Stimulated activated naive CD8-positive, alpha-beta T cell treated with anti-CD3 and anti-CD28 coated beads, Interleukin-15, Interleukin-2, amounts not matched to agents 100 ng/mL and 50 ng/mL, for 24 hours (primary cell): Measurements from ENCODE around the gene CDKN2B.

Source experiments
- H3K27ac Mint-ChIP-seq: one replicate; pipeline ENCODE4 v1.8.0; 2021; ENCODE audit warnings: mild to moderate bottlenecking, mixed read lengths
- H3K27me3 Mint-ChIP-seq: one replicate; pipeline ENCODE4 v1.8.0; 2021; ENCODE audit warnings: mixed read lengths
- H3K36me3 Mint-ChIP-seq: one replicate; pipeline ENCODE4 v1.8.0; 2021; ENCODE audit warnings: low read depth, mixed read lengths
- H3K4me1 Mint-ChIP-seq: one replicate; pipeline ENCODE4 v1.8.0; 2021; ENCODE audit warnings: low read depth, mixed read lengths
- H3K4me3 Mint-ChIP-seq: one replicate; pipeline ENCODE4 v1.8.0; 2021; ENCODE audit warnings: mild to moderate bottlenecking, mixed read lengths
- H3K9me3 Mint-ChIP-seq: one replicate; pipeline ENCODE4 v1.8.0; 2021; ENCODE audit warnings: mixed read lengths

CDKN2B gene

GRCh38 chr9:22010866-22011625, 1.9 kb upstream of the CDKN2B start:
- Mint-ChIP-seq H3K36me3 (no peaks in the 10 kb centered on the region), H3K9me3 (no peaks in the 10 kb centered on the region), H3K4me1 (peaks cover 5% of the 10 kb centered on the region), H3K27ac (no peak overlapping the region), H3K4me3 (no peak overlapping the region), H3K27me3 (peaks cover 39% of the 10 kb centered on the region)

GRCh38 chr9:22009506-22009867, 382 bp upstream of the CDKN2B start:
- Mint-ChIP-seq H3K27ac (no peak overlapping the region), H3K27me3 (peaks cover 53% of the 10 kb centered on the region), H3K36me3 (no peaks in the 10 kb centered on the region), H3K4me1 (peaks cover 16% of the 10 kb centered on the region), H3K4me3 (peak overlapping the region; percentile 80), H3K9me3 (no peaks in the 10 kb centered on the region)

GRCh38 chr9:22008384-22008716, 755 bp downstream of the CDKN2B start:
- Mint-ChIP-seq H3K9me3 (no peaks in the 10 kb centered on the region), H3K27me3 (peaks cover 63% of the 10 kb centered on the region), H3K4me1 (peaks cover 16% of the 10 kb centered on the region), H3K27ac (no peak overlapping the region), H3K4me3 (peak overlapping the region; percentile 80), H3K36me3 (no peaks in the 10 kb centered on the region)

- H3K9me3 Mint-ChIP-seq: no peaks in the 10 kb centered on the region
- H3K27me3 Mint-ChIP-seq: peaks cover 85% of the 10 kb centered on the region
- H3K4me1 Mint-ChIP-seq: peaks cover 16% of the 10 kb centered on the region
- H3K4me3 Mint-ChIP-seq: peak overlapping the region; percentile 34
- no peaks in the 10 kb centered on the region for H3K36me3 Mint-ChIP-seq
- H3K27ac Mint-ChIP-seq: no peak overlapping the region
Measured at GRCh38 chr9:22005702-22006606, 3.2 kb downstream of the CDKN2B start.

- peak overlapping the region; percentile 34 for H3K4me3 Mint-ChIP-seq
- H3K27ac Mint-ChIP-seq: no peak overlapping the region
- peaks cover 16% of the 10 kb centered on the region for H3K4me1 Mint-ChIP-seq
- H3K36me3 Mint-ChIP-seq: no peaks in the 10 kb centered on the region
- H3K9me3 Mint-ChIP-seq: no peaks in the 10 kb centered on the region
- H3K27me3 Mint-ChIP-seq: peaks cover 84% of the 10 kb centered on the region
Measured at GRCh38 chr9:22005021-22005701, 3.9 kb downstream of the CDKN2B start.

GRCh38 chr9:22002038-22002437, 7.1 kb downstream of the CDKN2B start:
- Mint-ChIP-seq H3K36me3 (no peaks in the 10 kb centered on the region), H3K4me1 (peaks cover 10% of the 10 kb centered on the region), H3K27me3 (peaks cover 83% of the 10 kb centered on the region), H3K9me3 (no peaks in the 10 kb centered on the region), H3K4me3 (no peak overlapping the region), H3K27ac (no peak overlapping the region)

GRCh38 chr9:21998026-21998425, 11.1 kb downstream of the CDKN2B start:
- no peaks in the 10 kb centered on the region for H3K36me3 Mint-ChIP-seq
- H3K4me3 Mint-ChIP-seq: no peak overlapping the region
- H3K27me3 Mint-ChIP-seq: peaks cover 57% of the 10 kb centered on the region
- H3K4me1 Mint-ChIP-seq: peaks cover 21% of the 10 kb centered on the region
- no peak overlapping the region for H3K27ac Mint-ChIP-seq
- H3K9me3 Mint-ChIP-seq: no peaks in the 10 kb centered on the region

- peaks cover 21% of the 10 kb centered on the region for H3K4me1 Mint-ChIP-seq
- no peaks in the 10 kb centered on the region for H3K9me3 Mint-ChIP-seq
- no peak overlapping the region for H3K4me3 Mint-ChIP-seq
- peaks cover 51% of the 10 kb centered on the region for H3K27me3 Mint-ChIP-seq
- H3K36me3 Mint-ChIP-seq: no peaks in the 10 kb centered on the region
- H3K27ac Mint-ChIP-seq: no peak overlapping the region
Measured at GRCh38 chr9:21997480-21997879, 11.6 kb downstream of the CDKN2B start.

GRCh38 chr9:21996858-21997257, 12.2 kb downstream of the CDKN2B start:
- Mint-ChIP-seq H3K4me3 (peak overlapping the region; percentile 87), H3K36me3 (no peaks in the 10 kb centered on the region), H3K4me1 (peaks cover 21% of the 10 kb centered on the region), H3K27ac (no peak overlapping the region), H3K9me3 (no peaks in the 10 kb centered on the region), H3K27me3 (peaks cover 45% of the 10 kb centered on the region)

GRCh38 chr9:21996438-21996837, 12.7 kb downstream of the CDKN2B start:
- H3K4me3 Mint-ChIP-seq: peak overlapping the region; percentile 87
- peaks cover 21% of the 10 kb centered on the region for H3K4me1 Mint-ChIP-seq
- no peaks in the 10 kb centered on the region for H3K9me3 Mint-ChIP-seq
- no peaks in the 10 kb centered on the region for H3K36me3 Mint-ChIP-seq
- peaks cover 43% of the 10 kb centered on the region for H3K27me3 Mint-ChIP-seq
- no peak overlapping the region for H3K27ac Mint-ChIP-seq

GRCh38 chr9:21995666-21996398, 13.3 kb downstream of the CDKN2B start:
- Mint-ChIP-seq H3K27me3 (peaks cover 41% of the 10 kb centered on the region), H3K27ac (no peak overlapping the region), H3K4me3 (peak overlapping the region; percentile 87), H3K36me3 (no peaks in the 10 kb centered on the region), H3K4me1 (peaks cover 21% of the 10 kb centered on the region), H3K9me3 (no peaks in the 10 kb centered on the region)

- Mint-ChIP-seq H3K4me1 (peaks cover 21% of the 10 kb centered on the region), H3K27me3 (peaks cover 43% of the 10 kb centered on the region), H3K9me3 (no peaks in the 10 kb centered on the region), H3K4me3 (peak overlapping the region; percentile 87), H3K27ac (peak overlapping the region; percentile 86), H3K36me3 (no peaks in the 10 kb centered on the region)
Measured at GRCh38 chr9:21995006-21995665, 14.0 kb downstream of the CDKN2B start.

- H3K27ac Mint-ChIP-seq: peak within 1 kb of the TSS; percentile 86
- H3K36me3 Mint-ChIP-seq: no peaks in the 10 kb centered on the region
- no peaks in the 10 kb centered on the region for H3K9me3 Mint-ChIP-seq
- peaks cover 43% of the 10 kb centered on the region for H3K27me3 Mint-ChIP-seq
- H3K4me1 Mint-ChIP-seq: peaks cover 23% of the 10 kb centered on the region
- peak within 1 kb of the TSS; percentile 87 for H3K4me3 Mint-ChIP-seq
Measured at GRCh38 chr9:21994556-21995005, 14.5 kb downstream of the CDKN2B start, which contains the start of gene CDKN2B-AS1. CDKN2B-AS1 (plus strand) TSS chr9:21994791.
